Caco-2 (cell line): Measurements from ENCODE around the gene KRT13. TPM values are rescaled to one million over a fixed set of nuclear protein-coding genes. Genes with fewer than 3 reads are reported as not detected.

Experiments
- BruUV-seq: library from RNA; stranded (reverse); fragments of 400-500 nt; replicated peaks from 2 replicates; lab custom pipeline; 2021; lab: Mats Ljungman, UMichigan
- CTCF ChIA-PET: fragments of 300-600 bp; sonication (Branson Sonifier 250); formaldehyde crosslinking; loops from one replicate; lab custom pipeline; 2022; ENCODE audit warnings: antibody characterized with exemption; lab: Charles Lee
- POLR2A ChIA-PET: fragments of 300-600 bp; sonication (Branson Sonifier 250); formaldehyde crosslinking; loops from one replicate; lab custom pipeline; 2022; ENCODE audit warnings: antibody characterized with exemption; lab: Charles Lee
- DNase-seq, 2 experiments: peaks; one replicate each; pipeline versions ENCODE4 v3.0.0 to v3.0.0-alpha.2; 2020 to 2022
- H3K27me3 ChIP-seq: replicated peaks from 2 replicates; pipeline ENCODE4 v1.6.0; 2011; ENCODE audit warnings: low read length; ENCODE audit not compliant: control insufficient read depth, insufficient read depth
- H3K36me3 ChIP-seq: 2 replicates; pipeline ENCODE4 v1.5.1; 2011; ENCODE audit warnings: low read length; ENCODE audit not compliant: control insufficient read depth, insufficient read depth
- H3K4me1 ChIP-seq: fragments of 250-450 bp; sonication (Bioruptor Pico); 2 replicates; pipeline ENCODE4 v1.5.1; 2020; ENCODE audit warnings: mild to moderate bottlenecking
- H3K4me3 ChIP-seq: 2 replicates; pipeline ENCODE4 v1.5.1; 2011; ENCODE audit warnings: low read depth, mild to moderate bottlenecking, control low read depth, low read length
- H3K9me3 ChIP-seq: fragments of 250-450 bp; sonication (Bioruptor Pico); 2 replicates; pipeline ENCODE4 v1.5.1; 2020; ENCODE audit warnings: mild to moderate bottlenecking, moderate library complexity
- H3K27ac Mint-ChIP-seq: one replicate; pipeline ENCODE4 v1.8.0; 2022; ENCODE audit warnings: mixed read lengths; ENCODE audit not compliant: unreplicated experiment
- H3K27me3 Mint-ChIP-seq: one replicate; pipeline ENCODE4 v1.8.0; 2022; ENCODE audit warnings: mixed read lengths; ENCODE audit not compliant: insufficient read depth, unreplicated experiment
- H3K36me3 Mint-ChIP-seq: one replicate; pipeline ENCODE4 v1.8.0; 2022; ENCODE audit warnings: mild to moderate bottlenecking, mixed read lengths; ENCODE audit not compliant: insufficient read depth, unreplicated experiment
- H3K4me1 Mint-ChIP-seq: one replicate; pipeline ENCODE4 v1.8.0; 2022; ENCODE audit warnings: low read depth, mixed read lengths; ENCODE audit not compliant: unreplicated experiment
- H3K4me3 Mint-ChIP-seq: one replicate; pipeline ENCODE4 v1.8.0; 2022; ENCODE audit warnings: mild to moderate bottlenecking, moderate library complexity, mixed read lengths; ENCODE audit not compliant: unreplicated experiment
- H3K9me3 Mint-ChIP-seq: one replicate; pipeline ENCODE4 v1.8.0; 2022; ENCODE audit warnings: mixed read lengths; ENCODE audit not compliant: unreplicated experiment
- intact Hi-C: fragments of 100-400 bp; cut with micrococcal nuclease; formaldehyde crosslinking; loops from one replicate; pipeline ENCODE4 v1.10.0; 2022; ENCODE audit not compliant: unreplicated experiment
- total RNA-seq: library from RNA; stranded (reverse); gene quantifications from 2 replicates; pipeline ENCODE4 v1.2.3, GENCODE V29; 2022
- TF ChIP-seq, protein P1 (sequence below), 2 experiments: fragments of 200-600 bp in 1 of 2; IDR thresholded peaks; 1 replicate in 1 of 2; 2 replicates in 1 of 2; pipeline versions ENCODE4 v1.5.1 to v1.8.0; 2011 to 2022; ENCODE audit warnings: antibody characterized with exemption in 1 of 2, control low read depth in 1 of 2, inconsistent platforms in 1 of 2, low read depth in 1 of 2, low read length in 1 of 2, mild to moderate bottlenecking in 1 of 2, moderate library complexity in 1 of 2; ENCODE audit not compliant: insufficient read depth in 1 of 2, severe bottlenecking in 1 of 2, unreplicated experiment in 1 of 2

KRT13 gene
- total RNA-seq, 1 experiment from 2014 or later: not detected

DNA sequence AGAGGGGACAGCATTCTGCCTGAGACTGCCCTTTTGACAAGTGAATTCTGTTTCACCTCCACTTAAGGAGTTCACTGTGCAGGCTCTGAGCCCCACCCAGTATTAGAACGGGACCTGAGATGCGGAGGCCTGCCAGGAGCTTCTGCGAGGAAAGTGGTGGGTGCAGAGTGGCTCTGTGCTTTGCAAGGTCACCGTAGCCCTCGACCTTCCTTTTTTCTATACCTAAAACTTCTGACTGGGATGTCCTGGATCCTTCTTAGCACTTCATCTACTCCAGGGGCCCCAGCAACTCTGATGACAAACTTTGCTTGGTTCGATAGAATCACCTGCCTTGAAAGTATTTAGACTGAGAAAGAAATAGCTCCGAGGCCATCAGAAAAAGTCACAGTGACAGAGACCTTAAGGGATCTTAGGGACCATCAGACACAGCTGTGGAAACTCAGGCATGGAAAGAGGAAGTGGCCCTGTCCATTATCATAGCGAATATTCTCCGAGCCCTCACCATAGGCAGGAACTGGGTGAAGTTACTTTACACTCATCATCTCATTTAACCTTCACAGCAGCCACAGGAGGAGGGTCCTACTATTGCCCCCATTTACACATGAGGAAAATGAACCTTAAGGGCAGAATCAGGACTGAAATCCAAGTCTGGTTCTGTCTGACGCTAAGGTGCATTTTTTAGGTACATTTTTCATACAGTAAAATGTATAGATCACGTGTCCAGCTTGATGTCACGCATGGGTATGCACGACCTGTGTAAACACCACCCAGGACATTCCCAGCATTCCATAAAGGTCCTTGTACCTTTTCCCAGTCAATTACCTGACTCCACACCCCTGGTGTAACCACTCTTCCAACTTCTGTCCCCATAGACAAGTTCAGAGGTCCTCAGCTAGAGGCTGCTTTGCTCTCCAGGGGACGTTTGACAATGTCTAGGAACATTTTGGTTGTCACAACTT, 676 bp upstream of the KRT13 start:
- peak overlapping the region; percentile 79 for H3K27ac Mint-ChIP-seq
- H3K36me3 Mint-ChIP-seq: peaks cover 6% of the 10 kb centered on the region
- no peaks in the 10 kb centered on the region for H3K9me3 Mint-ChIP-seq
- intact Hi-C loops: loop anchor here (1.0 kb wide), 1 partner anchor 16 kb away; no protein-coding TSS in a partner anchor
- peaks cover 20% of the 10 kb centered on the region for H3K4me1 Mint-ChIP-seq
- Histone ChIP-seq H3K27me3 (no peaks in the 10 kb centered on the region), H3K36me3 (no peaks in the 10 kb centered on the region), H3K4me1 (peaks cover 42% of the 10 kb centered on the region), H3K4me3 (no peak overlapping the region), H3K9me3 (no peaks in the 10 kb centered on the region)
- BruUV-seq: no TSS peak
- CTCF ChIA-PET: interaction anchor here (0.7 to 0.9 kb wide), 2 partner anchors 43 to 804 kb away, joined by 3 to 4 read pairs; no protein-coding TSS in a partner anchor
- TF ChIP-seq, protein P1, sequence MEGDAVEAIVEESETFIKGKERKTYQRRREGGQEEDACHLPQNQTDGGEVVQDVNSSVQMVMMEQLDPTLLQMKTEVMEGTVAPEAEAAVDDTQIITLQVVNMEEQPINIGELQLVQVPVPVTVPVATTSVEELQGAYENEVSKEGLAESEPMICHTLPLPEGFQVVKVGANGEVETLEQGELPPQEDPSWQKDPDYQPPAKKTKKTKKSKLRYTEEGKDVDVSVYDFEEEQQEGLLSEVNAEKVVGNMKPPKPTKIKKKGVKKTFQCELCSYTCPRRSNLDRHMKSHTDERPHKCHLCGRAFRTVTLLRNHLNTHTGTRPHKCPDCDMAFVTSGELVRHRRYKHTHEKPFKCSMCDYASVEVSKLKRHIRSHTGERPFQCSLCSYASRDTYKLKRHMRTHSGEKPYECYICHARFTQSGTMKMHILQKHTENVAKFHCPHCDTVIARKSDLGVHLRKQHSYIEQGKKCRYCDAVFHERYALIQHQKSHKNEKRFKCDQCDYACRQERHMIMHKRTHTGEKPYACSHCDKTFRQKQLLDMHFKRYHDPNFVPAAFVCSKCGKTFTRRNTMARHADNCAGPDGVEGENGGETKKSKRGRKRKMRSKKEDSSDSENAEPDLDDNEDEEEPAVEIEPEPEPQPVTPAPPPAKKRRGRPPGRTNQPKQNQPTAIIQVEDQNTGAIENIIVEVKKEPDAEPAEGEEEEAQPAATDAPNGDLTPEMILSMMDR (IDR thresholded peaks at IDR 0.05; ENCODE audit: insufficient read depth in 1 of 2, low read depth in 1 of 2, low read length in 1 of 2, severe bottlenecking in 1 of 2, unreplicated experiment in 1 of 2): no peak
- H3K27me3 Mint-ChIP-seq: no peaks in the 10 kb centered on the region
- peak in 1 of 2 experiments; percentile 74 for DNase-seq
- no peak overlapping the region for H3K4me3 Mint-ChIP-seq
- POLR2A ChIA-PET: interaction anchor here (1.0 to 1.1 kb wide), 2 partner anchors 16 to 22 kb away, joined by 3 to 4 read pairs; partner anchors contain the start of gene KRT19

DNA sequence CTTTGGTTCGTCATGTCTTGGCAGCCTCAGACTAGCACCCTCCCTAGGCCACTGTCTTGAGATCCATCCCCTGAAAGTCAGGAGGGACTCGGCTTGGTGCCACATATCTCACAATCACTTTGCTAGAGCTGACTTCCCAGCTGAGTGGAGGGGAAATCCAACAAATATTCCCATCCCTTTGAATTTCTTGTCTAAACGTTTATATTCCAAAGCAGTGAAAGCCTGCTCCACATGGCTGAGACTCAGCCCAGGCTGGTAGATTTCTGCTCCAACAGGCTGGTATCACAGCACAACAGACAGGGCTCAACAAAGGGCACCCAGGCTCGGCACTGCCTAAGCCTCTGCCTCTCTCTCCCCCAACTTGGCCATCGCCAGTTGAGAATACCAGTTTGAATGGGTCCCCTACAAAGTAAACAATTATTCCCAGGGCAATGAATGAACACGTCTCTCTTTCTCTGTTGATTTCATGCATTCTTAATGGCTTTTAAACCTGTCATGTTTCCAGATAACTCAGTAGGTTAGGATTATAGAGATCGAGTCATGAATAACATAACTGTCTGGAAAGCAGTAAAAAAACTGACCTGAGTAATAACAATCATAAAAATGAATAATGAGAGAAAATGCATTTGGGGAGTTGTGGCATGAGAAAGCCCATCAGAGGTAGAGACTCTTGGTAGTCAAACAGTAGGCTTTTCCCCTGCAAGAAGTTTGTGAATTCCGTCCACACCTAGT, 1.0 kb downstream of the KRT13 start:
- no peaks in the 10 kb centered on the region for H3K27me3 ChIP-seq
- peaks cover 6% of the 10 kb centered on the region for H3K36me3 Mint-ChIP-seq
- no peak overlapping the region for H3K27ac Mint-ChIP-seq
- no TSS peak for BruUV-seq
- ChIA-PET CTCF (no interaction called here), POLR2A (no interaction called here)
- no peak for DNase-seq
- no peak overlapping the region for H3K4me3 ChIP-seq
- H3K4me1 Mint-ChIP-seq: peaks cover 17% of the 10 kb centered on the region
- TF ChIP-seq, protein P1 (IDR thresholded peaks at IDR 0.05; ENCODE audit: insufficient read depth in 1 of 2, low read depth in 1 of 2, low read length in 1 of 2, severe bottlenecking in 1 of 2, unreplicated experiment in 1 of 2): no peak
- H3K9me3 Mint-ChIP-seq: no peaks in the 10 kb centered on the region
- no peaks in the 10 kb centered on the region for H3K36me3 ChIP-seq
- H3K4me3 Mint-ChIP-seq: no peak overlapping the region
- intact Hi-C loops: no loop called here
- H3K4me1 ChIP-seq: peaks cover 25% of the 10 kb centered on the region
- H3K9me3 ChIP-seq: no peaks in the 10 kb centered on the region
- H3K27me3 Mint-ChIP-seq: no peaks in the 10 kb centered on the region

DNA sequence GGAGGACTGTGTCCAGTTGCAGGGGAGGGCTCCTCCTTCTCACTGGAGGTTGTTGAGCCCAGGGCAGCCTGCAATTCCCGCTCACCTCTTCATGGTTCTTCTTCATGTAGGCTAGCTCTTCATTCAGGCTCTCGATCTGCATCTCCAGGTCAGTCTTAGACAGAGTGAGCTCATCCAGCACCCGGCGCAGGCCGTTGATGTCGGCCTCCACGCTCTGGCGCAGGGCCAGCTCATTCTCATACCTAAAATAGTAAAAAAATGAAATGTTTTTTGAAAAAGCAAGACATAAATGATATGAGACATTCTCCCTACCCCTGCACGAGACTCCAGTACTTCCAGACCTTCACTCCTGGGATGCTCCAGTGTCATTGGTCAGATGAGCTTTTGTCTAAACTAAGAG, 2.2 kb downstream of the KRT13 start:
- no peak for DNase-seq
- Mint-ChIP-seq H3K9me3 (no peaks in the 10 kb centered on the region), H3K27me3 (no peaks in the 10 kb centered on the region), H3K4me1 (peaks cover 17% of the 10 kb centered on the region), H3K4me3 (no peak overlapping the region), H3K36me3 (peaks cover 6% of the 10 kb centered on the region), H3K27ac (no peak overlapping the region)
- ChIA-PET POLR2A (no interaction called here), CTCF (interaction anchor here (1.0 to 1.5 kb wide), 2 partner anchors 8 to 145 kb away, joined by 3 read pairs; no protein-coding TSS in a partner anchor)
- Histone ChIP-seq H3K9me3 (no peaks in the 10 kb centered on the region), H3K36me3 (no peaks in the 10 kb centered on the region), H3K4me1 (peaks cover 25% of the 10 kb centered on the region), H3K27me3 (no peaks in the 10 kb centered on the region), H3K4me3 (no peak overlapping the region)
- TF ChIP-seq, protein P1 (IDR thresholded peaks at IDR 0.05; ENCODE audit: insufficient read depth in 1 of 2, low read depth in 1 of 2, low read length in 1 of 2, severe bottlenecking in 1 of 2, unreplicated experiment in 1 of 2): no peak
- intact Hi-C loops: no loop called here
- no TSS peak for BruUV-seq
